Dendritic cell treated with granulocyte-macrophage colony-stimulating factor and Interleukin-4, amounts not matched to agents 40 ng/mL and 50 ng/mL, for 4 days (primary cell): Measurements from ENCODE around the gene SH3D21.
A peak's percentile ranks its signal among the peaks of the same experiment; 100 is the strongest.

Experiments
- H3K27ac Mint-ChIP-seq: one replicate; pipeline ENCODE4 v1.8.0; 2022; ENCODE audit warnings: mild to moderate bottlenecking, mixed read lengths
- H3K27me3 Mint-ChIP-seq: one replicate; pipeline ENCODE4 v1.8.0; 2022; ENCODE audit warnings: mild to moderate bottlenecking, mixed read lengths
- H3K36me3 Mint-ChIP-seq: one replicate; pipeline ENCODE4 v1.8.0; 2022; ENCODE audit warnings: low read depth, mixed read lengths
- H3K4me1 Mint-ChIP-seq: one replicate; pipeline ENCODE4 v1.8.0; 2022; ENCODE audit warnings: low read depth, mixed read lengths
- H3K4me3 Mint-ChIP-seq: one replicate; pipeline ENCODE4 v1.8.0; 2022; ENCODE audit warnings: mild to moderate bottlenecking, moderate library complexity, mixed read lengths
- H3K9me3 Mint-ChIP-seq: one replicate; pipeline ENCODE4 v1.8.0; 2022; ENCODE audit warnings: mixed read lengths
- intact Hi-C: fragments of 100-400 bp; cut with micrococcal nuclease; formaldehyde crosslinking; loops from one replicate; pipeline ENCODE4 v1.15.0; 2022

The SH3D21 gene

GRCh38 chr1:36285443-36286101 lies 20.6 kb upstream of the SH3D21 start:
- Mint-ChIP-seq H3K4me3 (no peak overlapping the region), H3K27ac (no peak overlapping the region), H3K36me3 (peaks cover 80% of the 10 kb centered on the region), H3K9me3 (no peaks in the 10 kb centered on the region), H3K4me1 (no peaks in the 10 kb centered on the region), H3K27me3 (no peaks in the 10 kb centered on the region)
- intact Hi-C loops = loop anchor here (1.0 to 5.0 kb wide), 3 partner anchors 97 to 183 kb away; partner anchors contain the start of gene TRAPPC3

GRCh38 chr1:36286802-36287201 lies 19.4 kb upstream of the SH3D21 start:
- intact Hi-C loops = loop anchor here (5.0 kb wide), 2 partner anchors 140 to 185 kb away; partner anchors contain the start of gene TRAPPC3

GRCh38 chr1:36287595-36287994 lies 18.6 kb upstream of the SH3D21 start:
- Mint-ChIP-seq H3K4me3 (no peak overlapping the region), H3K4me1 (no peaks in the 10 kb centered on the region), H3K27me3 (no peaks in the 10 kb centered on the region), H3K36me3 (peaks cover 90% of the 10 kb centered on the region), H3K27ac (no peak overlapping the region), H3K9me3 (no peaks in the 10 kb centered on the region)
- intact Hi-C loops = loop anchor here (5.0 kb wide), 2 partner anchors 140 to 185 kb away; partner anchors contain the start of gene TRAPPC3

More at GRCh38 chr1:36286802-36287201, 19.4 kb upstream of the SH3D21 start:
- Mint-ChIP-seq H3K4me1 (no peaks in the 10 kb centered on the region), H3K9me3 (no peaks in the 10 kb centered on the region), H3K27me3 (no peaks in the 10 kb centered on the region), H3K27ac (no peak overlapping the region), H3K36me3 (peaks cover 90% of the 10 kb centered on the region), H3K4me3 (no peak overlapping the region)

- Mint-ChIP-seq H3K9me3 (no peaks in the 10 kb centered on the region), H3K27ac (no peak overlapping the region), H3K36me3 (peaks cover 100% of the 10 kb centered on the region), H3K27me3 (no peaks in the 10 kb centered on the region), H3K4me1 (peaks cover 10% of the 10 kb centered on the region), H3K4me3 (no peak overlapping the region)
- intact Hi-C loops = no loop called here
Observed at GRCh38 chr1:36295390-36295789, 10.8 kb upstream of the SH3D21 start.

- H3K4me3 Mint-ChIP-seq = no peak overlapping the region
- peaks cover 27% of the 10 kb centered on the region for H3K4me1 Mint-ChIP-seq
- H3K27me3 Mint-ChIP-seq = no peaks in the 10 kb centered on the region
- H3K9me3 Mint-ChIP-seq = no peaks in the 10 kb centered on the region
- intact Hi-C loops = no loop called here
- H3K36me3 Mint-ChIP-seq = peaks cover 100% of the 10 kb centered on the region
- H3K27ac Mint-ChIP-seq = no peak overlapping the region
Observed at GRCh38 chr1:36297062-36297461, 9.1 kb upstream of the SH3D21 start.

- Mint-ChIP-seq H3K27ac (no peak overlapping the region), H3K27me3 (no peaks in the 10 kb centered on the region), H3K9me3 (no peaks in the 10 kb centered on the region), H3K4me3 (no peak overlapping the region), H3K4me1 (peaks cover 40% of the 10 kb centered on the region), H3K36me3 (peaks cover 100% of the 10 kb centered on the region)
- intact Hi-C loops = no loop called here
Observed at GRCh38 chr1:36298640-36299039, 7.5 kb upstream of the SH3D21 start.

GRCh38 chr1:36300526-36300925 lies 5.6 kb upstream of the SH3D21 start:
- H3K9me3 Mint-ChIP-seq = no peaks in the 10 kb centered on the region
- H3K4me3 Mint-ChIP-seq = no peak overlapping the region
- no peaks in the 10 kb centered on the region for H3K27me3 Mint-ChIP-seq
- intact Hi-C loops = loop anchor here (5.0 kb wide), 1 partner anchor 153 kb away; the partner anchor contains the start of gene TRAPPC3
- peaks cover 56% of the 10 kb centered on the region for H3K4me1 Mint-ChIP-seq
- H3K36me3 Mint-ChIP-seq = peaks cover 92% of the 10 kb centered on the region
- H3K27ac Mint-ChIP-seq = peak overlapping the region; percentile 42

GRCh38 chr1:36301220-36301619 lies 4.9 kb upstream of the SH3D21 start:
- H3K4me3 Mint-ChIP-seq = no peak overlapping the region
- H3K4me1 Mint-ChIP-seq = peaks cover 62% of the 10 kb centered on the region
- intact Hi-C loops = loop anchor here (5.0 kb wide), 1 partner anchor 154 kb away; the partner anchor contains the start of gene TRAPPC3
- H3K9me3 Mint-ChIP-seq = no peaks in the 10 kb centered on the region
- H3K36me3 Mint-ChIP-seq = peaks cover 86% of the 10 kb centered on the region
- peak overlapping the region; percentile 42 for H3K27ac Mint-ChIP-seq
- H3K27me3 Mint-ChIP-seq = no peaks in the 10 kb centered on the region

- Mint-ChIP-seq H3K9me3 (no peaks in the 10 kb centered on the region), H3K4me1 (peaks cover 78% of the 10 kb centered on the region), H3K27me3 (peaks cover 9% of the 10 kb centered on the region), H3K4me3 (no peak overlapping the region), H3K27ac (peak overlapping the region; percentile 58), H3K36me3 (peaks cover 66% of the 10 kb centered on the region)
- intact Hi-C loops = loop anchor here (5.0 kb wide), 1 partner anchor 156 kb away; the partner anchor contains the start of gene TRAPPC3
Observed at GRCh38 chr1:36303244-36303643, 2.9 kb upstream of the SH3D21 start.

GRCh38 chr1:36303650-36304360 lies 2.4 kb upstream of the SH3D21 start:
- H3K36me3 Mint-ChIP-seq = peaks cover 60% of the 10 kb centered on the region
- intact Hi-C loops = loop anchor here (5.0 kb wide), 1 partner anchor 157 kb away; the partner anchor contains the start of gene TRAPPC3
- no peaks in the 10 kb centered on the region for H3K9me3 Mint-ChIP-seq
- H3K27me3 Mint-ChIP-seq = peaks cover 9% of the 10 kb centered on the region
- no peak overlapping the region for H3K4me3 Mint-ChIP-seq
- peaks cover 78% of the 10 kb centered on the region for H3K4me1 Mint-ChIP-seq
- peak overlapping the region; percentile 58 for H3K27ac Mint-ChIP-seq

- no peaks in the 10 kb centered on the region for H3K9me3 Mint-ChIP-seq
- H3K4me3 Mint-ChIP-seq = peak overlapping the region; percentile 23
- H3K27me3 Mint-ChIP-seq = peaks cover 9% of the 10 kb centered on the region
- intact Hi-C loops = loop anchor here (5.0 kb wide), 1 partner anchor 157 kb away; the partner anchor contains the start of gene TRAPPC3
- peaks cover 58% of the 10 kb centered on the region for H3K36me3 Mint-ChIP-seq
- H3K4me1 Mint-ChIP-seq = peaks cover 77% of the 10 kb centered on the region
- peak overlapping the region; percentile 41 for H3K27ac Mint-ChIP-seq
Observed at GRCh38 chr1:36304521-36304920, 1.6 kb upstream of the SH3D21 start.

- H3K27me3 Mint-ChIP-seq = peaks cover 9% of the 10 kb centered on the region
- peaks cover 69% of the 10 kb centered on the region for H3K4me1 Mint-ChIP-seq
- H3K27ac Mint-ChIP-seq = peak overlapping the region; percentile 41
- peak overlapping the region; percentile 20 for H3K4me3 Mint-ChIP-seq
- intact Hi-C loops = loop anchor here (5.0 kb wide), 2 partner anchors 62 to 158 kb away; partner anchors contain the start of gene TRAPPC3
- H3K9me3 Mint-ChIP-seq = no peaks in the 10 kb centered on the region
- H3K36me3 Mint-ChIP-seq = peaks cover 55% of the 10 kb centered on the region
Observed at GRCh38 chr1:36304970-36305914, 926 bp upstream of the SH3D21 start.

- peaks cover 53% of the 10 kb centered on the region for H3K36me3 Mint-ChIP-seq
- no peaks in the 10 kb centered on the region for H3K9me3 Mint-ChIP-seq
- intact Hi-C loops = loop anchor here (2.0 to 5.0 kb wide), 2 partner anchors 17 to 61 kb away; partner anchors contain the start of gene EVA1B
- peak overlapping the region; percentile 92 for H3K4me3 Mint-ChIP-seq
- peak overlapping the region; percentile 41 for H3K27ac Mint-ChIP-seq
- H3K27me3 Mint-ChIP-seq = peaks cover 9% of the 10 kb centered on the region
- H3K4me1 Mint-ChIP-seq = peaks cover 63% of the 10 kb centered on the region
Observed at GRCh38 chr1:36305915-36306209, 306 bp upstream of the SH3D21 start.
